ENCODE results near the gene IKZF3. TPM values are rescaled to one million over a fixed set of nuclear protein-coding genes. Genes with fewer than 3 reads are reported as not detected.
A peak's percentile ranks its signal among the peaks of the same experiment; 100 is the strongest.
"Not testable (repeated sequence)": the region's sequence is repeated elsewhere in the genome, so short reads cannot be mapped to it uniquely, and the experiment has no call there.

IKZF3 gene
- total RNA-seq, 1 donor from 2014 or later: 0.39 TPM

GRCh38 chr17:39738983-39739884 lies 124.9 kb downstream of the IKZF3 start:
- peak; percentile 10 for DNase-seq

DNA sequence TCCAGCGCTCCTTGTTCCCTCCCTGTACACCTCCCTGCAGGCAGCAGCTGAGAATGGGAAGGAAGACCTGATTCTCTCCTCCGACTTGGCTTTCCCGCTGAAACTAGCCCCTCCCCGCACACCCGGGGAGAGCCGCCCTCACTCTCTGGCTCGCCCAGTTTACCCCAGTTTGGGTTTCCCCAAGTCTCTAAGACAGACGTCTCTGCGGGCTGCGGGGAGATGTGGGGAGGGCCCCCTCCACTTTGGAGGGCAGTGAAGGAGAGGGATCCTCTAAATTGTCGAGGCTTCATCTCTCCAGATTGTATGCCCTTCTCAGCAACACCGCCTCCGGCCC lies 125.6 kb downstream of the IKZF3 start:
- DNase-seq: no peak

DNA sequence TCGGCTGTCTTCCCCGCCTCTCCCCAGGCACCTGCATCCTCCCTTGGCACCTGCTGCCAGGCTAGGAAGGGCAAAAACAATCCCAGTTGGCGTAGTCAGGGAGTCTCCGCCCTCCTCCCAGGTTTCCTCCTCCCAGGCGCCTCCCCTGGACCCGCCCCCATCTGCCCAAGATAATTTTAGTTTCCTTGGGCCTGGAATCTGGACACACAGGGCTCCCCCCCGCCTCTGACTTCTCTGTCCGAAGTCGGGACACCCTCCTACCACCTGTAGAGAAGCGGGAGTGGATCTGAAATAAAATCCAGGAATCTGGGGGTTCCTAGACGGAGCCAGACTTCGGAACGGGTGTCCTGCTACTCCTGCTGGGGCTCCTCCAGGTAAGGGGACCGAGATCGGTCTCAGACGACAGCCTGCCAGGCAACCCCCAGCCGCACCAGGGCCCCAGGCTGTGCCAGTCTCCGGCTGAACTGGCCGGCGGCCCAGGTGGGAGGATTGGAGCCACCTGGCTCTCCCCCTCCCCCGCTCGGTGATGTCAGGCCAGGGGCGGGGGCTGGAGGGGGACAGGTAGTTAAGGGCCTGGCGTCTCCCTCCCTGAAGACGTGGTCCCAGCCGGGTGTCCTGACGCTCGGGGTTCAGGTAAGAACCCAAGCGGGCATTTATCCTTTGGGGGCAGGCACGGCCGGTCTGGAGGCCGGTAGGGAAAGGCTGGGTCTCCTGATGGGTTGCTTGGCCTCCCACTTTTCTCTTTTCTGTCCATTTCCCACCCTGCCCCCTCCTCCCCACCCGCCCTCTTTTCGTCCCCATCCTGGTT lies 126.1 kb downstream of the IKZF3 start, which contains the start of gene GRB7:
Gene GRB7, plus strand, starts transcription at position 179 of the 808 bp plus-strand sequence. CDS start 4,364 bp downstream, outside the sequence.
- DNase-seq: no peak

DNA sequence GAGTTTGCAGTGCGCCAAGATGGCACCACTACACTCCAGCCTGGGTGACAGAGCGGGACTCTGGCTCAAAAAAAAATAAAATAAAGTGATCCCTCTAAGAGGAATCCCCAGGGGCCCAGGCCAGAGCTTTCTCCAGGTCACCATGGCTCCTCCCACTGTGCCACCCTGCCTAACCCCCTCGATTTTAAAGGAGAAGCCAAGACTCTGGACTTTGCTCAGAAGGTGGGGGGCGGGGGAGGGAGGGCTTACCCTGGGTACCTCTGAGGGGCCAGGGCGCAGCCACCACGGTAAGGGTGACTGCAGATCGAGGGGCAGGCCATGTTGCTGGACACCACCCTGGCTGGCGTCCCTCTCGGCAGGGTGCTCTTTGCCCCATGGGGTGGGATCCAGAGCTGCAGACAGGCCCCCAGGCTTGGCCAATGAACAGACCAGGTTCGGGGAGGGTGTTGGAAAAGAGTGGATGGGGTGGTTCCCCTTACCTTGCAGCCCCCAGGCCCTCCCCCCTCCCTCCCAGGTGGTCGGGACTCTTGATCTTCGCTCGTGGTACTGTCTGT lies 126.8 kb downstream of the IKZF3 start:
- no peak for DNase-seq

- DNase-seq: no peak
Measured at GRCh38 chr17:39736319-39737165, 127.6 kb downstream of the IKZF3 start.

DNA sequence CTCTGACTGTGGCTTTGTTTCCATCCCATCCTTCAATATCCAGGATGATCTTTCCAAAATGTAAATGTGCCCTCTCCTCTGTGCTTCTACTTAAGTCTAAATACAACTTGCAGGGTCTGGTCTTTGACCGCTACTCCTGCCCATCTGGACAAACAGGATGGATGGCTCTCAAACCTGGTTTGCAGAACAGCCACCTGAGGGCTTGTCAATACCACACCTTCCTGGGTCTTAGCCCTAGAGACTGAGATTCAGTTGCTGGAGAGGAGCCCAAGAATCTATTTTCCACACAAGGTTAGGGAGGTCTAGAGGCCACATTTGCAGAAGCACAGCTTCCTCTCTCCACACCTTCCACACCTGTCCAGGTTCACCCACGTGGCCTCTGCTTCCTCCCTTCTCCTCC lies 128.2 kb downstream of the IKZF3 start:
- no peak for DNase-seq

- DNase-seq: no peak
Measured at GRCh38 chr17:39732586-39732985, 131.5 kb downstream of the IKZF3 start.

- peak; percentile 48 for DNase-seq
Measured at GRCh38 chr17:39730095-39730921, 133.8 kb downstream of the IKZF3 start, which contains the start of gene MIEN1. MIEN1 (minus strand) TSS chr17:39730532; CDS start chr17:39730495, 37 bp downstream.

- DNase-seq: no peak
Measured at GRCh38 chr17:39729280-39729851, 134.7 kb downstream of the IKZF3 start.

DNA sequence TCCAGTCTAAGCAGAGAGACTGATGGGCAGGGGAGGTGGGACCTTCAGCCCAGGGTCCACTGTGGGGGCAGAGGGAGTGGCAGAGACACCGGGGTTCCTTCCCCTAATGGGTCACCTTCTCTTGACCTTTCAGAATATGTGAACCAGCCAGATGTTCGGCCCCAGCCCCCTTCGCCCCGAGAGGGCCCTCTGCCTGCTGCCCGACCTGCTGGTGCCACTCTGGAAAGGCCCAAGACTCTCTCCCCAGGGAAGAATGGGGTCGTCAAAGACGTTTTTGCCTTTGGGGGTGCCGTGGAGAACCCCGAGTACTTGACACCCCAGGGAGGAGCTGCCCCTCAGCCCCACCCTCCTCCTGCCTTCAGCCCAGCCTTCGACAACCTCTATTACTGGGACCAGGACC lies 136.6 kb downstream of the IKZF3 start:
- DNase-seq: no peak

GRCh38 chr17:39726617-39727016 lies 137.5 kb downstream of the IKZF3 start:
- no peak for DNase-seq

- not testable (repeated sequence) for DNase-seq
Measured at GRCh38 chr17:39725923-39726322, 138.2 kb downstream of the IKZF3 start.

DNA sequence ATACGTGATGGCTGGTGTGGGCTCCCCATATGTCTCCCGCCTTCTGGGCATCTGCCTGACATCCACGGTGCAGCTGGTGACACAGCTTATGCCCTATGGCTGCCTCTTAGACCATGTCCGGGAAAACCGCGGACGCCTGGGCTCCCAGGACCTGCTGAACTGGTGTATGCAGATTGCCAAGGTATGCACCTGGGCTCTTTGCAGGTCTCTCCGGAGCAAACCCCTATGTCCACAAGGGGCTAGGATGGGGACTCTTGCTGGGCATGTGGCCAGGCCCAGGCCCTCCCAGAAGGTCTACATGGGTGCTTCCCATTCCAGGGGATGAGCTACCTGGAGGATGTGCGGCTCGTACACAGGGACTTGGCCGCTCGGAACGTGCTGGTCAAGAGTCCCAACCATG lies 139.4 kb downstream of the IKZF3 start:
- DNase-seq: no peak

DNA sequence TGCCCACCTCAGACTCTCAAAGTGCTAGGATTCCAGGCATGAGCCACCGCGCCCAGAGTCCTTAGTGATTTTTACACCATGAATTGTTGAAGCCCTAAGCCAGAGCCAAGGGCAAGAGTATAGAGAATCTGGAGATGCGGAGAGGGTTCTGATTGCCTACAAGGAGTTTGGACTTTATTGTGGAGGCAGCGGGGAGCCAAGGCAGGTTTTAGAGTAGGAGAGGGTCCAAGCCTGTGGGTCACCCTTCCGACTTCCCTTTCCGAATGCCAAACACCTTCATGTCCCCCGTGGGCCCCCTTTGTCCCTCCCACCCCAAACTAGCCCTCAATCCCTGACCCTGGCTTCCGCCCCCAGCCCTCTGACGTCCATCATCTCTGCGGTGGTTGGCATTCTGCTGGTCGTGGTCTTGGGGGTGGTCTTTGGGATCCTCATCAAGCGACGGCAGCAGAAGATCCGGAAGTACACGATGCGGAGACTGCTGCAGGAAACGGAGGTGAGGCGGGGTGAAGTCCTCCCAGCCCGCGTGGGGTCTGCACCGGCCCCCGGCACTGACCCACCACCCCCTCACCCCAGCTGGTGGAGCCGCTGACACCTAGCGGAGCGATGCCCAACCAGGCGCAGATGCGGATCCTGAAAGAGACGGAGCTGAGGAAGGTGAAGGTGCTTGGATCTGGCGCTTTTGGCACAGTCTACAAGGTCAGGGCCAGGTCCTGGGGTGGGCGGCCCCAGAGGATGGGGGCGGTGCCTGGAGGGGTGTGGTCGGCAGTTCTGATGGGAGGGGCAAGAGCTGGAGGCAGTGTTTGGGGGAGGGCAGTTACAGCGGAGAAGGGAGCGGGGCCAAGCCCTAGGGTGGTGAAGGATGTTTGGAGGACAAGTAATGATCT lies 140.9 kb downstream of the IKZF3 start:
- DNase-seq: no peak

DNA sequence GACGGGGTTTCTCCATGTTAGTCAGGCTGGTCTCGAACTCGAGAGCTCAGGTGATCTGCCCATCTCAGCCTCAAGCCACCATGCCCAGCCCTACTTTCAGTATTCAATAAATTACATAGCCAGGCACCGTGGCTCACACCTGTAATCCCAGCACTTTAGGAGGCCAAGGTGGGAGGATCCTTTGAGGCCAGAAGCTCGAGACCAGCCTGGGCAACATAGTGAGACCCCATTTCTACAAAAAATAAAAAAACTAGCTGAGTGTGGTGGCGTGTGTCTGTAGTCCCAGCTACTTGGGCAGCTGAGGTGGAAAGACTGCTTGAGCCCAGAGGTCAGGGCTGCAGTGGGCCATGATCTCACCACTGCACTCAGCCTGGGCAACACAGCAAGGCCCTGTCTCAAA lies 142.0 kb downstream of the IKZF3 start:
- no peak for DNase-seq

GRCh38 chr17:39719563-39720355 lies 144.4 kb downstream of the IKZF3 start:
- DNase-seq: no peak

DNA sequence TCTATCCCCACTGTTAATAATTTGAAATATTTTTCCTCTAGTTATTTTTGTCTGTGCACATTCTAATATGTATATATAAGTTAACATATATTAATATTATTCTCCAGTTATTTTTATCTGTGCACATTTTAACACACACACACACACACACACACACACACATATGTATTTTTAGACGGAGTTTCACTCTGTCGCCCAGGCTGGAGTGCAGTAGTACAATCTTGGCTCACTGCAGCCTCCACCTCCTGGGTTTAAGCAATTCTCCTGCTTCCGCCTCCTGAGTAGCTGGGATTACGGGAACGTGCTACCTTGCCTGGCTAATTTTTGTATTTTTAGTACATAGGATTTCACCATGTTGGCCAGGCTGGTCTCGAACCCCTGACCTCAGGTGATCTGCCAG lies 146.5 kb downstream of the IKZF3 start:
- no peak for DNase-seq

DNA sequence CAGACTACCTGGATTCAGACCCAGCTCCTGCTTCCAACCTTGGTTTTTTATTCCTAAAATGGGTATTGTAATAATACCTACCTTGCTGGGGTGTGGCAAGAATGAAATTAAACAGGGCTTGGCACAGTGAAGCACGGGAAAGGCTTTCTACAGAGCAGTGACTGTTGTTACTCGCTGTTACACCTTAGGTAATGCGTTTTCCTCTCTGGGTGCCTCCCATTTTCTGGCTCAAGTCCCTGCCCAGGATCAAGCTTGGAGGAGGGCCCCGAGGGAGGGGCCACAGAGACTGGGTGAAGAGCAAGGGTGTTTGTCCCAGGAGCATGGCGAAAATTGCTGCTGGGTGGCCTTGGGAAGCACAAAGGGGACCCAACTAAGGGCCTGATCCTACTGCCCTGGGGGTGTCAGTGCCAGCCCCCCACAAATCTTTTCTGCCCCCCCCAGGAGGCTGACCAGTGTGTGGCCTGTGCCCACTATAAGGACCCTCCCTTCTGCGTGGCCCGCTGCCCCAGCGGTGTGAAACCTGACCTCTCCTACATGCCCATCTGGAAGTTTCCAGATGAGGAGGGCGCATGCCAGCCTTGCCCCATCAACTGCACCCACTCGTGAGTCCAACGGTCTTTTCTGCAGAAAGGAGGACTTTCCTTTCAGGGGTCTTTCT lies 147.1 kb downstream of the IKZF3 start:
- DNase-seq: no peak

Data from skin of body (tissue), 2 donors.